K562 (cell line): ENCODE measurements around the gene USP16. TPM values are rescaled to one million over a fixed set of nuclear protein-coding genes. Genes with fewer than 3 reads are reported as not detected.

Experiments
- BCLAF1 ChIP-seq, 2 experiments: fragments of 450-650 bp in 1 of 2; IDR thresholded peaks; 2 replicates each; pipeline ENCODE4 v1.6.1; 2011 to 2017; ENCODE audit warnings: low read depth in 2 of 2, antibody characterized with exemption in 1 of 2, borderline replicate concordance in 1 of 2, low read length in 1 of 2, mild to moderate bottlenecking in 1 of 2, mixed read lengths in 1 of 2; ENCODE audit not compliant: control insufficient read depth in 1 of 2
- CBFA2T2 ChIP-seq: fragments of 450-650 bp; conservative IDR thresholded peaks from 2 replicates; pipeline ENCODE4 v1.6.1; 2017; ENCODE audit warnings: mild to moderate bottlenecking
- E2F1 ChIP-seq: sonication (generic); formaldehyde crosslinking; IDR thresholded peaks from 2 replicates; pipeline ENCODE4 v1.8.1; 2023; ENCODE audit warnings: mild to moderate bottlenecking, missing genetic modification reagents, moderate library complexity
- ERF ChIP-seq: fragments of 450-650 bp; formaldehyde crosslinking; IDR thresholded peaks from 2 replicates; pipeline ENCODE4 v1.4.0; 2020; ENCODE audit warnings: mild to moderate bottlenecking, mixed read lengths
- FOXA1 ChIP-seq: fragments of 450-650 bp; IDR thresholded peaks from 2 replicates; pipeline ENCODE4 v1.6.1; 2016; ENCODE audit warnings: mild to moderate bottlenecking, borderline replicate concordance
- HDAC3 ChIP-seq: fragments of 450-650 bp; IDR thresholded peaks from 2 replicates; pipeline ENCODE4 v1.6.1; 2018; ENCODE audit warnings: borderline replicate concordance, mild to moderate bottlenecking, moderate library complexity; ENCODE audit not compliant: partially characterized antibody
- MYC ChIP-seq, 2 experiments: fragments of 250-450 bp in 1 of 2; sonication (Bioruptor Pico) in 1 of 2; IDR thresholded peaks; 2 replicates each; pipeline versions ENCODE4 v1.5.1 to v1.6.1; 2012 to 2021; ENCODE audit warnings: low read depth in 2 of 2, borderline replicate concordance in 1 of 2, improper control_type of control experiment in 1 of 2, low read length in 1 of 2, mild to moderate bottlenecking in 1 of 2, moderate library complexity in 1 of 2
- NFXL1 ChIP-seq: fragments of 450-650 bp; formaldehyde crosslinking; IDR thresholded peaks from 2 replicates; pipeline ENCODE4 v1.4.0; 2021; ENCODE audit warnings: mild to moderate bottlenecking
- NONO ChIP-seq, 2 experiments: fragments of 200-400 bp in 1 of 2; fragments of 450-650 bp in 1 of 2; formaldehyde crosslinking in 1 of 2; IDR thresholded peaks; 2 replicates each; pipeline ENCODE4 v1.6.1; 2017; ENCODE audit warnings: low read depth in 2 of 2, mild to moderate bottlenecking in 2 of 2, moderate library complexity in 2 of 2, low read length in 1 of 2
- PATZ1 ChIP-seq: fragments of 250-450 bp; sonication (Bioruptor Pico); IDR thresholded peaks from 2 replicates; pipeline ENCODE4 v1.5.0; 2020; ENCODE audit warnings: mild to moderate bottlenecking, borderline replicate concordance
- SAP30 ChIP-seq: fragments of 200-600 bp; sonication (generic); IDR thresholded peaks from 2 replicates; pipeline ENCODE4 v1.6.1; 2012; ENCODE audit warnings: borderline replicate concordance, low read depth, mild to moderate bottlenecking, moderate library complexity, low read length, control low read depth, inconsistent platforms; ENCODE audit not compliant: insufficient read depth, poor library complexity, severe bottlenecking
- SRF ChIP-seq, 2 experiments: fragments of 250-450, 450-650 bp in 1 of 2; sonication (Bioruptor Pico) in 1 of 2; sonication (generic) in 1 of 2; formaldehyde crosslinking; IDR thresholded peaks; 2 replicates each; pipeline versions ENCODE4 v1.5.0 to v1.5.1; 2020 to 2022; ENCODE audit warnings: mild to moderate bottlenecking in 1 of 2, missing genetic modification reagents in 1 of 2
- XRCC3 ChIP-seq: fragments of 450-650 bp; IDR thresholded peaks from 2 replicates; pipeline ENCODE4 v1.6.1; 2017; ENCODE audit warnings: mild to moderate bottlenecking, moderate library complexity
- ZFX ChIP-seq: sonication (generic); formaldehyde crosslinking; IDR thresholded peaks from 2 replicates; pipeline ENCODE4 v1.8.0; 2022; ENCODE audit warnings: mild to moderate bottlenecking, missing genetic modification reagents, moderate library complexity
- ZNF212 ChIP-seq: fragments of 450-650 bp; formaldehyde crosslinking; IDR thresholded peaks from 2 replicates; pipeline ENCODE4 v1.4.0; 2020; ENCODE audit warnings: mild to moderate bottlenecking
- ZNF232 ChIP-seq: sonication (generic); formaldehyde crosslinking; IDR thresholded peaks from 2 replicates; pipeline ENCODE4 v1.8.0; 2022; ENCODE audit warnings: mild to moderate bottlenecking, missing genetic modification reagents
- ZNF561 ChIP-seq: fragments of 450-650 bp; formaldehyde crosslinking; conservative IDR thresholded peaks from 2 replicates; pipeline ENCODE4 v1.4.0; 2020; ENCODE audit warnings: mild to moderate bottlenecking, moderate library complexity
- ZNF668 ChIP-seq: fragments of 250-450 bp; sonication (Bioruptor Pico); IDR thresholded peaks from 2 replicates; pipeline ENCODE4 v1.8.0; 2022; ENCODE audit warnings: mild to moderate bottlenecking, inconsistent platforms
- ZNF830 ChIP-seq: fragments of 250-450 bp; sonication (Bioruptor Pico); IDR thresholded peaks from 2 replicates; pipeline ENCODE4 v1.5.0; 2021; ENCODE audit warnings: mild to moderate bottlenecking
- polyA plus RNA-seq, 8 experiments: library from polyadenylated mRNA; depleted of rRNA in 4 of 8; stranded (reverse) in 5 of 8; unstranded in 3 of 8; fragments of >200 nt; fragmentation: Nextera tagmentation in 2 of 8; fragmentation: Illumina TruSeq in 1 of 8; extraction: Ambion mirVana in 2 of 8; extraction: Trizol in 1 of 8; gene quantifications; 2 replicates each; pipeline versions ENCODE4 v1.2.1 to v1.2.3, GENCODE V29; 2011 to 2014; ENCODE audit warnings: inconsistent platforms in 1 of 8, missing spikeins in 1 of 8
- total RNA-seq, 7 experiments: library from RNA; depleted of rRNA in 6 of 7; stranded (reverse); fragments of >200 nt in 6 of 7; fragmentation: Illumina TruSeq in 2 of 7; extraction: Trizol in 2 of 7; gene quantifications; 2 replicates each; pipeline versions ENCODE4 v1.2.1 to v1.2.3, GENCODE V29; 2011 to 2021; ENCODE audit warnings: low replicate concordance in 1 of 7

Gene USP16
- total and polyA plus RNA-seq, 9 of the 15 experiments (the other 6 are each of a cell fraction or from before 2014, with no cell fraction given) = 38.4 to 90.9 (median 62.8) TPM

GRCh38 chr21:29002442-29003144 is 21.9 kb upstream of the USP16 start (continued):
- no peak for TF ChIP-seq PATZ1 (CRISPR knock-in tag)
- TF ChIP-seq NFXL1 (CRISPR knock-in tag) = no peak
- TF ChIP-seq BCLAF1 (IDR thresholded peaks at IDR 0.05; ENCODE audit: borderline replicate concordance in 1 of 2, control insufficient read depth in 1 of 2, low read depth in 2 of 2, low read length in 1 of 2) = peak in 1 of 2 experiments; percentile 35; a peak in 1 of 4 replicates
- peak in 1 of 2 experiments; percentile 79; a peak in 2 of 4 replicates for TF ChIP-seq SRF (CRISPR knock-in tag; IDR thresholded peaks at IDR 0.05)
- peak; percentile 98 for TF ChIP-seq MYC (IDR thresholded peaks at IDR 0.05; ENCODE audit: low read depth, low read length)
- TF ChIP-seq MYC (CRISPR knock-in tag; IDR thresholded peaks at IDR 0.05; ENCODE audit: borderline replicate concordance, low read depth) = peak; percentile 85; the same call in 1 of the 2 replicates
- TF ChIP-seq ZNF561 (CRISPR knock-in tag) = no peak
- no peak; a peak in 1 of 4 replicates for TF ChIP-seq NONO (IDR thresholded peaks at IDR 0.05; ENCODE audit: low read depth in 2 of 2, low read length in 1 of 2)
- no peak for TF ChIP-seq ZNF212 (CRISPR knock-in tag)
- 0 out of 2 replicates have a peak, but pooled peaks have one; percentile 49 for TF ChIP-seq ZNF830 (CRISPR knock-in tag)
- TF ChIP-seq ERF = 0 out of 2 replicates have a peak, but pooled peaks have one; percentile 79
- TF ChIP-seq E2F1 (CRISPR knock-in tag) = peak; percentile 78
- TF ChIP-seq SAP30 = peak; percentile 71
- 0 out of 2 replicates have a peak, but pooled peaks have one; percentile 24 for TF ChIP-seq ZNF668
- TF ChIP-seq ZNF232 (CRISPR knock-in tag) = no peak
- no peak; the same call in 1 of the 2 replicates for TF ChIP-seq CBFA2T2
- peak; percentile 98 for TF ChIP-seq ZFX (CRISPR knock-in tag)
- no peak for TF ChIP-seq HDAC3
- no peak for TF ChIP-seq XRCC3
- no peak for TF ChIP-seq FOXA1
